LoVo (cell line): ENCODE measurements around the gene IL1RAP.

ENCODE experiments used
- DNase-seq: peaks from one replicate; pipeline ENCODE4 v3.0.0-alpha.2; 2016; ENCODE audit warnings: low spot score

IL1RAP gene

GRCh38 chr3:190579514-190580137 is 65.7 kb downstream of the IL1RAP start:
- no peak for DNase-seq

- DNase-seq, result no peak
Measured at GRCh38 chr3:190580417-190580816, 66.5 kb downstream of the IL1RAP start.

- DNase-seq, result no peak
Measured at GRCh38 chr3:190581041-190581541, 67.2 kb downstream of the IL1RAP start.

GRCh38 chr3:190582667-190583066 is 68.8 kb downstream of the IL1RAP start:
- DNase-seq, result no peak

GRCh38 chr3:190585805-190586630 is 72.1 kb downstream of the IL1RAP start:
- DNase-seq, result peak; percentile 18

GRCh38 chr3:190586631-190587011 is 72.7 kb downstream of the IL1RAP start:
- no peak for DNase-seq

GRCh38 chr3:190588570-190588969 is 74.7 kb downstream of the IL1RAP start:
- DNase-seq, result no peak

GRCh38 chr3:190589326-190589725 is 75.4 kb downstream of the IL1RAP start:
- DNase-seq, result no peak

- DNase-seq, result no peak
Measured at GRCh38 chr3:190591080-190591479, 77.2 kb downstream of the IL1RAP start.

GRCh38 chr3:190593075-190593474 is 79.2 kb downstream of the IL1RAP start:
- no peak for DNase-seq

GRCh38 chr3:190594171-190594570 is 80.3 kb downstream of the IL1RAP start:
- DNase-seq, result no peak

- DNase-seq, result no peak
Measured at GRCh38 chr3:190595179-190595795, 81.4 kb downstream of the IL1RAP start.

GRCh38 chr3:190595807-190596206 is 81.9 kb downstream of the IL1RAP start:
- DNase-seq, result no peak

GRCh38 chr3:190596349-190597285 is 82.7 kb downstream of the IL1RAP start:
- DNase-seq, result no peak

- DNase-seq, result no peak
Measured at GRCh38 chr3:190597291-190597690, 83.4 kb downstream of the IL1RAP start.

GRCh38 chr3:190601622-190602021 is 87.7 kb downstream of the IL1RAP start:
- no peak for DNase-seq

GRCh38 chr3:190605385-190605784 is 91.5 kb downstream of the IL1RAP start:
- DNase-seq, result no peak

- DNase-seq, result no peak
Measured at GRCh38 chr3:190606596-190606995, 92.7 kb downstream of the IL1RAP start.

GRCh38 chr3:190607021-190607420 is 93.1 kb downstream of the IL1RAP start:
- no peak for DNase-seq

- no peak for DNase-seq
Measured at GRCh38 chr3:190608850-190609589, 95.1 kb downstream of the IL1RAP start.
